ENCODE results near the gene RASGRP3. TPM values are rescaled to one million over a fixed set of nuclear protein-coding genes. Genes with fewer than 3 reads are reported as not detected.
"Not testable (repeated sequence)": the region's sequence is repeated elsewhere in the genome, so short reads cannot be mapped to it uniquely, and the experiment has no call there.

The RASGRP3 gene
- total and polyA plus RNA-seq, 11 donors, result 17.7 to 73.3 (median 61.4) TPM

DNA sequence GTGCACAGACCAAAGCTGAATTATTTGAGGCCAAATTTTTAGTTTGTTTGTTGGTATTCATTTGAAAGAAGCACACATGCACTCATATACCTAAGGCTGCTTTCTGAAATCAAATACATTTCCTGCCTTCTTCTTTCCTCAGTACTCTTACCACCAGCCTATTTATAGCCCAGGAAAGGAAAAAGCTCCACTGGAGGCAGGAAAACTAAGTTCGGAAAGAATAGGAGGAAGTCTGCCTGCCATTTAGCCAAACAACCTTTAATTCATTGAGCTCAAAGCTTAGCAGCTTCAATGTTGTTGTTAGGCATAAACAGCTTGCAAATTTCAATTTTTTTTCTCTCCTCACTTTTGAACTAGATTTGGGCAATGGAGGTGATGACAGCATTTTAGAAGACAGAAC lies 40.4 kb upstream of the RASGRP3 start:
- 7 to 17% (median 12%) methylated on average over 1 of the region's 1 CpG for WGBS, 4 donors
- intact Hi-C loops (cut with DNase I), result loop anchor here in 3 of 10 donors (5.0 to 10.0 kb wide), 3 partner anchors 401 to 664 kb away; no protein-coding TSS in a partner anchor
- Histone ChIP-seq H3K36me3 (no peaks in the 10 kb centered on the region), H3K4me1 (peaks cover 0 to 38% (median 12%) of the 10 kb centered on the region in 12 donors), H3K27me3 (no peaks in the 10 kb centered on the region), H3K27ac (peak overlapping the region in 10 of 12 donors; percentile 7 to 78 (median 70)), H3K9me3 (no peaks in the 10 kb centered on the region), H3K4me3 (peak overlapping the region in 9 of 12 donors; percentile 23 to 54 (median 47))
- TF ChIP-seq POLR2A (IDR thresholded peaks at IDR 0.05), result no peak
- TF ChIP-seq, protein P1, sequence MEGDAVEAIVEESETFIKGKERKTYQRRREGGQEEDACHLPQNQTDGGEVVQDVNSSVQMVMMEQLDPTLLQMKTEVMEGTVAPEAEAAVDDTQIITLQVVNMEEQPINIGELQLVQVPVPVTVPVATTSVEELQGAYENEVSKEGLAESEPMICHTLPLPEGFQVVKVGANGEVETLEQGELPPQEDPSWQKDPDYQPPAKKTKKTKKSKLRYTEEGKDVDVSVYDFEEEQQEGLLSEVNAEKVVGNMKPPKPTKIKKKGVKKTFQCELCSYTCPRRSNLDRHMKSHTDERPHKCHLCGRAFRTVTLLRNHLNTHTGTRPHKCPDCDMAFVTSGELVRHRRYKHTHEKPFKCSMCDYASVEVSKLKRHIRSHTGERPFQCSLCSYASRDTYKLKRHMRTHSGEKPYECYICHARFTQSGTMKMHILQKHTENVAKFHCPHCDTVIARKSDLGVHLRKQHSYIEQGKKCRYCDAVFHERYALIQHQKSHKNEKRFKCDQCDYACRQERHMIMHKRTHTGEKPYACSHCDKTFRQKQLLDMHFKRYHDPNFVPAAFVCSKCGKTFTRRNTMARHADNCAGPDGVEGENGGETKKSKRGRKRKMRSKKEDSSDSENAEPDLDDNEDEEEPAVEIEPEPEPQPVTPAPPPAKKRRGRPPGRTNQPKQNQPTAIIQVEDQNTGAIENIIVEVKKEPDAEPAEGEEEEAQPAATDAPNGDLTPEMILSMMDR (IDR thresholded peaks at IDR 0.05), result no peak
- peak in 3 of 4 donors; percentile 23 to 50 (median 30) for ATAC-seq
- DNase-seq, result no peak

DNA sequence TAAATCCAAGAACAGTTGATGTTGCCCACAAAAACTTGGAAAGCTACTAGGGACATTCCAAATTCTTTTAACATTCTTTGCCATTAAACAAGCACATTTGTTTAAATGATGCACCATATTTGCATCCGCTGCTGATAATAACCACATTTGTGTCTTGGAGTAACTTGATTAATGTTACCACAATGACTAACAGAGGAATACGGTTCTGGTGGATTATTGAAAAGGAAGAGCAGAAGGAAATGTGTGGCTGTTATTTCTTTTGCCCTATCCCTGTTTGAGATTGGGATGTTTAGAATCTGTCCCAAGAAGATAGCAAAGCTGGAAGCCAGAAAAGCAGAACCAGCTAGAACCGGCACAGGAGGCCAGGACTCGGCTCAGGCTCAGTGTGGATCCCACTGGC lies 39.2 kb upstream of the RASGRP3 start:
- H3K36me3 ChIP-seq, result no peaks in the 10 kb centered on the region
- no peak for TF ChIP-seq POLR2A (IDR thresholded peaks at IDR 0.05)
- TF ChIP-seq, protein P1 (IDR thresholded peaks at IDR 0.05), result no peak
- 43 to 51% (median 47%) methylated on average over 4 of the region's 4 CpGs for WGBS, 4 donors
- DNase-seq, result no peak
- H3K4me1 ChIP-seq, result peaks cover 0 to 41% (median 12%) of the 10 kb centered on the region in 12 donors
- intact Hi-C loops (cut with DNase I), result loop anchor here in 3 of 10 donors (5.0 to 10.0 kb wide), 3 partner anchors 402 to 665 kb away; no protein-coding TSS in a partner anchor
- no peaks in the 10 kb centered on the region for H3K9me3 ChIP-seq
- H3K27me3 ChIP-seq, result no peaks in the 10 kb centered on the region
- peak overlapping the region; percentile 3 to 78 (median 66) for H3K27ac ChIP-seq
- no peak for ATAC-seq
- peak overlapping the region in 11 of 12 donors; percentile 5 to 54 (median 46) for H3K4me3 ChIP-seq

DNA sequence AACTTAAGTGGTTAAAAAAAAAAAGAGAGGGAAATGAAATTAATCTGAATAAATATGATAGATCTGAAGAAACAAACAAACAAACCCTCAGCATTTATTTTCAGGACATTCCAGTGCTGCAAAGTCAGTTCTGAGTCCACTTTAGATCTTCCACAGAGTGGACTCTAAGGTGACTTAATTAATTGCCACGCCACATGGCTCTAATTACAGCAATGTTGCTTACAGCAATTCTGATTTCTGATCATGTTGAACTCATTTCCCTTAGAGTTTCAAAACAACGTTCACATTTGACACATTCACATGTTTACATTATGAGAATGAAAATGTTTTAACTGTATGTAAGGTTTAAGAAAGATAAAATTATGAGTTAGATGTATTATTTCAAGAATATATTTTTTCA lies 38.6 kb upstream of the RASGRP3 start:
- Histone ChIP-seq H3K27ac (peak overlapping the region; percentile 3 to 78 (median 66)), H3K9me3 (no peaks in the 10 kb centered on the region), H3K36me3 (no peaks in the 10 kb centered on the region), H3K4me1 (peaks cover 0 to 41% (median 10%) of the 10 kb centered on the region in 12 donors), H3K4me3 (peak overlapping the region in 11 of 12 donors; percentile 5 to 54 (median 46)), H3K27me3 (no peaks in the 10 kb centered on the region)
- WGBS, 4 donors, result 54 to 62% (median 55%) methylated on average over 2 of the region's 2 CpGs
- TF ChIP-seq POLR2A (IDR thresholded peaks at IDR 0.05), result no peak
- TF ChIP-seq, protein P1 (IDR thresholded peaks at IDR 0.05), result no peak
- ATAC-seq (no peak), DNase-seq (no peak)
- intact Hi-C loops (cut with DNase I), result loop anchor here in 3 of 10 donors (5.0 to 10.0 kb wide), 3 partner anchors 403 to 666 kb away; no protein-coding TSS in a partner anchor

DNA sequence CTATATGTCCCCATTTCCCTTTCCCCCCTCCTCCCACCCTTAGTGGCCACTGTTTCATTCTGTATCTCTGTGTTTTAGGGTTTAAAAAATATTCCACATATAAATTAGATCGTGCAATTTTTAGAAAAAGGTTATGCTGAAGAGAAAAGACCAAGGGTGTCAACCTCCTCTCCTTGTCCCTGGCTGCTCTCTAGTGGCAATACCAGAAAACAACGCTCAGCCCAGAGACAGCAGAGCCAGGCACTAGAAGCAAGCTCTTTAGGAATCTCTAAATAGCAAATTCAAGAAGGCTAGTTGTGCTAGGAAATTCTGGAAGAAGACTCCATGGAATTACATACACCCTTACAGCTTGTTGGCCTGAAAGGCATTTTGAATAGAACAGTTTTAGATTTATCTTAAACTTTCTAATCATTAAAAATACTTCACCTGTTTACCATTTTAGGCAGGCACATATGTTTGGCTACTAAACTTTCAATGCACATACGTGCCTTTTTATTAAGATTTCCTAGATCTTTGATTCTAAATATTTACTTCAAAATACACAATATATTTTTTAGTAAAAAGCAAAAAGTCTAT lies 35.1 kb upstream of the RASGRP3 start:
- TF ChIP-seq, protein P1 (IDR thresholded peaks at IDR 0.05), result peak; percentile 51 to 83 (median 71)
- TF ChIP-seq POLR2A (IDR thresholded peaks at IDR 0.05), result no peak
- Histone ChIP-seq H3K27me3 (no peaks in the 10 kb centered on the region), H3K4me1 (peaks cover 0 to 45% (median 18%) of the 10 kb centered on the region in 12 donors), H3K4me3 (no peak overlapping the region), H3K27ac (peak overlapping the region in 7 of 12 donors; percentile 10 to 74 (median 52)), H3K9me3 (no peaks in the 10 kb centered on the region), H3K36me3 (no peaks in the 10 kb centered on the region)
- WGBS, 4 donors, result 19 to 28% (median 23%) methylated on average over 3 of the region's 3 CpGs
- ATAC-seq (peak; percentile 66 to 85 (median 82)), DNase-seq (peak in 4 of 5 donors; percentile 56 to 64 (median 61))
- intact Hi-C loops (cut with DNase I), result loop anchor here in 7 of 10 donors (2.0 to 10.0 kb wide), 5 partner anchors 29 to 667 kb away; partner anchors contain the start of gene LTBP1 (in 1 of the 7)

DNA sequence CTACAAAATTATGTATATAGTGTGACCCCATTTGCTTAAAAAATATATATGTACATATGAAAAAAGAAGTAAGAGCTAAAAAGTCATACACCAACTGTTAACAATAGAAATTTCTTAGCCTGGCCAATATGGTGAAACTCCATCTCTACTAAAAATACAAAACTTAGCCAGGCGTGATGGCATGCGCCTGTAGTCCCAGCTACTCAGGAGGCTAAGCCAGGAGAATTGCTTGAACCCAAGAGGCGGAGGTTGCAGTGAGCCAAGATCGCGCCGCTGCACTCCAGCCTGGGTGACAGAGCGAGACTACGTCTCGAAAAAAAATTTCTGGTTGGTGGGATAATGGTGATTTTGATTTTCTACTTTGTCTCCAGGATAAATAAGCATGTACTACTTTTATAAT lies 34.4 kb upstream of the RASGRP3 start:
- H3K27me3 ChIP-seq, H3K36me3 ChIP-seq, H3K9me3 ChIP-seq, DNase-seq, H3K4me3 ChIP-seq, ATAC-seq: not testable (repeated sequence)
- intact Hi-C loops (cut with DNase I), result loop anchor here in 4 of 10 donors (10.0 kb wide), 3 partner anchors 407 to 667 kb away; partner anchors contain the start of gene LTBP1 (in 1 of the 4)
- H3K4me1 ChIP-seq, result peaks cover 0 to 45% (median 17%) of the 10 kb centered on the region in 12 donors
- peak overlapping the region in 9 of 12 donors; percentile 38 to 74 (median 52) for H3K27ac ChIP-seq
- 90 to 97% (median 96%) methylated on average over 9 of the region's 9 CpGs for WGBS, 4 donors
